ENCODE data around the gene ARMC2. TPM values are rescaled to one million over a fixed set of nuclear protein-coding genes. Genes with fewer than 3 reads are reported as not detected.

ARMC2 gene
- total and polyA plus RNA-seq, 2 of the 4 experiments (the other 2 are of a cell fraction): 0.72 to 3.9 TPM

- WGBS, 2 experiments (ENCODE audit: extremely low coverage in 2 of 2, insufficient read length in 1 of 2): no CpG with 5 or more reads among the region's 9 CpGs
- no peak overlapping the region for H3K14ac ChIP-seq (replicated peaks; ENCODE audit: low read depth, low read length)
These were observed 48.9 kb upstream of the ARMC2 start for GRCh38 chr6:108799354-108799717.

More at GRCh38 chr6:108799354-108799717, 48.9 kb upstream of the ARMC2 start:
- Histone ChIP-seq H3K27me3 (ENCODE audit: control insufficient read depth, insufficient read depth, low read length) (peaks cover 2% of the 10 kb centered on the region), H2BK15ac (ENCODE audit: low read depth, low read length) (no peak overlapping the region), H3K9ac (ENCODE audit: low read depth, low read length) (no peak overlapping the region), H3K56ac (ENCODE audit: extremely low read depth, insufficient read depth, low read length) (no peak overlapping the region), H4K20me1 (ENCODE audit: insufficient read depth, low read length) (no peaks in the 10 kb centered on the region), H3K4ac (ENCODE audit: low read depth, low read length) (no peak overlapping the region), H3K36me3 (ENCODE audit: control insufficient read depth, insufficient read depth, low read length) (no peaks in the 10 kb centered on the region), H4K5ac (ENCODE audit: low read depth, low read length) (no peak overlapping the region), H3K9me3 (ENCODE audit: control insufficient read depth, insufficient read depth, low read length) (no peaks in the 10 kb centered on the region), H3K4me3 (ENCODE audit: insufficient read depth, low read depth, low read length) (no peak overlapping the region), H4K91ac (ENCODE audit: insufficient read depth, low read depth, low read length) (no peak overlapping the region), H2AFZ (replicated peaks; ENCODE audit: low read length, poor library complexity) (no peak overlapping the region), H4K8ac (ENCODE audit: low read depth in 2 of 2, low read length in 2 of 2) (no peak overlapping the region), H3K79me1 (ENCODE audit: low read depth in 1 of 2, low read length in 2 of 2) (no peaks in the 10 kb centered on the region), H3K27ac (ENCODE audit: insufficient read depth, low read length) (no peak overlapping the region), H3K9me1 (ENCODE audit: insufficient read depth, low read length) (0 out of 2 replicates have a peak, but pooled peaks cover 3% of the 10 kb centered on the region), H3K18ac (ENCODE audit: low read depth, low read length) (no peak overlapping the region), H2BK20ac (ENCODE audit: low read depth, low read length) (no peak overlapping the region), H2AK9ac (replicated peaks; ENCODE audit: low read depth, low read length, poor library complexity) (no peak overlapping the region), H3K4me2 (ENCODE audit: low read depth, low read length) (no peak overlapping the region), H2BK5ac (ENCODE audit: low read depth, low read length, poor library complexity, severe bottlenecking) (no peak overlapping the region), H2BK120ac (ENCODE audit: low read depth, low read length) (no peak overlapping the region), H2AK5ac (ENCODE audit: low read depth, low read length) (no peak overlapping the region), H3K23ac (ENCODE audit: low read depth, low read length) (no peak overlapping the region), H3K4me1 (ENCODE audit: control insufficient read depth, insufficient read depth, low read length) (peaks cover 5% of the 10 kb centered on the region)
- intact Hi-C loops (cut with micrococcal nuclease) (no loop called here), in situ Hi-C loops (cut with MboI; ENCODE audit: low sequenced_read_pairs) (no loop called here), dilution Hi-C loops (cut with HindIII; ENCODE audit: low sequenced_read_pairs, unreplicated experiment) (no loop called here)
- DNase-seq: no peak
- ChIA-PET CTCF (no interaction called here), POLR2A (ENCODE audit: unreplicated experiment) (no interaction called here)
- BruUV-seq (replicated peaks): no TSS peak
- TF ChIP-seq RAD21 (IDR thresholded peaks at IDR 0.05; ENCODE audit: low read length) (no peak), ELK1 (IDR thresholded peaks at IDR 0.05; ENCODE audit: borderline replicate concordance, low read depth, low read length) (no peak)
- TF ChIP-seq, protein P1, sequence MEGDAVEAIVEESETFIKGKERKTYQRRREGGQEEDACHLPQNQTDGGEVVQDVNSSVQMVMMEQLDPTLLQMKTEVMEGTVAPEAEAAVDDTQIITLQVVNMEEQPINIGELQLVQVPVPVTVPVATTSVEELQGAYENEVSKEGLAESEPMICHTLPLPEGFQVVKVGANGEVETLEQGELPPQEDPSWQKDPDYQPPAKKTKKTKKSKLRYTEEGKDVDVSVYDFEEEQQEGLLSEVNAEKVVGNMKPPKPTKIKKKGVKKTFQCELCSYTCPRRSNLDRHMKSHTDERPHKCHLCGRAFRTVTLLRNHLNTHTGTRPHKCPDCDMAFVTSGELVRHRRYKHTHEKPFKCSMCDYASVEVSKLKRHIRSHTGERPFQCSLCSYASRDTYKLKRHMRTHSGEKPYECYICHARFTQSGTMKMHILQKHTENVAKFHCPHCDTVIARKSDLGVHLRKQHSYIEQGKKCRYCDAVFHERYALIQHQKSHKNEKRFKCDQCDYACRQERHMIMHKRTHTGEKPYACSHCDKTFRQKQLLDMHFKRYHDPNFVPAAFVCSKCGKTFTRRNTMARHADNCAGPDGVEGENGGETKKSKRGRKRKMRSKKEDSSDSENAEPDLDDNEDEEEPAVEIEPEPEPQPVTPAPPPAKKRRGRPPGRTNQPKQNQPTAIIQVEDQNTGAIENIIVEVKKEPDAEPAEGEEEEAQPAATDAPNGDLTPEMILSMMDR (conservative IDR thresholded peaks at IDR 0.05; ENCODE audit: low read depth, low read length): no peak
- no peak for ATAC-seq (ENCODE audit: low read depth)
